AG10803 (cell line): ENCODE measurements around the gene CCDC60.

Experiments used
- DNase-seq: peaks from one replicate; pipeline ENCODE4 v3.0.0; 2010; ENCODE audit warnings: low read depth
- H3K4me3 ChIP-seq: 2 replicates; pipeline ENCODE4 v1.5.1; 2011; ENCODE audit warnings: mild to moderate bottlenecking, low read length, control low read depth
- TF ChIP-seq, protein P1 (sequence below): conservative IDR thresholded peaks from 2 replicates; pipeline ENCODE4 v1.5.1; 2011; ENCODE audit warnings: mild to moderate bottlenecking, low read length, control low read depth, inconsistent platforms

Gene CCDC60

DNA sequence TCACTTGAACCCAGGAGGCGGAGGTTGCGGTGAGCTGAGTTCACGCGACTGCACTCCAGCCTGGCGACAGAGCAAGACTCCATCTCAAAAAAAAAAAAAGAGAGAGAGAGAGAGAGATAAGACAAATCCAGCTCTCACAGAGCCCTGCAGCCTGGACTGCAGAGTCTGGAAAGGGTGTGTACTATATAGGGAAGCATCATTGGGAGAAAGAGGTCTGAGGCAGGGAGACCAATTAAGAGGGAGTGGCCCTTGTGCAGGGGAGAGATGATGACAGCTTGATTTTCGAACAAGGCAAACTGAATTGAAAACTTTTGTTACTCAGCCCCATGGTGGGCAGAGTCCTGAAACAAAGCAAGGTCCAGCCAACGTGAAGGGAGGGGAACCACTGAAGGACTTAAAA lies 116.2 kb downstream of the CCDC60 start:
- no peak for DNase-seq
- TF ChIP-seq, protein P1, sequence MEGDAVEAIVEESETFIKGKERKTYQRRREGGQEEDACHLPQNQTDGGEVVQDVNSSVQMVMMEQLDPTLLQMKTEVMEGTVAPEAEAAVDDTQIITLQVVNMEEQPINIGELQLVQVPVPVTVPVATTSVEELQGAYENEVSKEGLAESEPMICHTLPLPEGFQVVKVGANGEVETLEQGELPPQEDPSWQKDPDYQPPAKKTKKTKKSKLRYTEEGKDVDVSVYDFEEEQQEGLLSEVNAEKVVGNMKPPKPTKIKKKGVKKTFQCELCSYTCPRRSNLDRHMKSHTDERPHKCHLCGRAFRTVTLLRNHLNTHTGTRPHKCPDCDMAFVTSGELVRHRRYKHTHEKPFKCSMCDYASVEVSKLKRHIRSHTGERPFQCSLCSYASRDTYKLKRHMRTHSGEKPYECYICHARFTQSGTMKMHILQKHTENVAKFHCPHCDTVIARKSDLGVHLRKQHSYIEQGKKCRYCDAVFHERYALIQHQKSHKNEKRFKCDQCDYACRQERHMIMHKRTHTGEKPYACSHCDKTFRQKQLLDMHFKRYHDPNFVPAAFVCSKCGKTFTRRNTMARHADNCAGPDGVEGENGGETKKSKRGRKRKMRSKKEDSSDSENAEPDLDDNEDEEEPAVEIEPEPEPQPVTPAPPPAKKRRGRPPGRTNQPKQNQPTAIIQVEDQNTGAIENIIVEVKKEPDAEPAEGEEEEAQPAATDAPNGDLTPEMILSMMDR: no peak
- no peak overlapping the region for H3K4me3 ChIP-seq

DNA sequence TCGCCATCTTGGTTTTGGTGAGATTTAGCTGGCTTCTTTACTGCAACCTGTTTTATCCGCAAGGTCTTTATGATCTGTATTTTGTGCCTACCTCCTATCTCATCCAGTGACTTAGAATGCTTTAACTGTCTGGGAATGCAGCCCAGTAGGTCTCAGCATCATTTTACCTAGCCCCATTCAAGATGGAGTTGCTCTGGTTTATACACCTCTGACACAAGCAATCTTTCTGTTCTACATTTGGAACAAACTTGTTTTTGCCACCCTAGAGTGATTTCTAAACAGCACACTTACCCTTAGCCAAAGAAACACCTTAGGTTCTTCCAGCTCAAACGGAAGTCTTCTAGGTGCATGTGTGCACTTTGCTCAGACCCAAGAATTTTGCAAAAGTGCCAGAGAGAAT lies 122.3 kb downstream of the CCDC60 start:
- TF ChIP-seq, protein P1: no peak
- no peak overlapping the region for H3K4me3 ChIP-seq
- no peak for DNase-seq

DNA sequence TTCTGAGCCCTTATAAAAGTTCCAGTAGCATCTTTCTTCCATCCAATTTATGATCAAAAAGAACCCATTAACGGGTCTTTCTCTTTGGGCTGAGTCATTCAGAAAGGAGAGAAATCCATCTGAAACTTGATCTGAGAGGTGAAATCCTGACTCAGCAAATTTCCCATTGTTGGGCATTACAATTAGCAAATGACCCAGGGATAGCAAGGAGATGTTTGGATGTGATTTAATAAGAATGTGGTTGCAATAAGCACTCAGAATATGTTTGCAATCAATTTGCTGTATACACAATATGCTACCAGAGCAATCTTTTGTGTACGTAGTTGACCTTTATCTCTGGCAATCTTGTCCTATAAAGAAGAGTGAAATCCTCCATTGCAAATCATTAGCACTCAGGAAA lies 122.7 kb downstream of the CCDC60 start:
- DNase-seq: no peak
- TF ChIP-seq, protein P1: no peak
- no peak overlapping the region for H3K4me3 ChIP-seq

DNA sequence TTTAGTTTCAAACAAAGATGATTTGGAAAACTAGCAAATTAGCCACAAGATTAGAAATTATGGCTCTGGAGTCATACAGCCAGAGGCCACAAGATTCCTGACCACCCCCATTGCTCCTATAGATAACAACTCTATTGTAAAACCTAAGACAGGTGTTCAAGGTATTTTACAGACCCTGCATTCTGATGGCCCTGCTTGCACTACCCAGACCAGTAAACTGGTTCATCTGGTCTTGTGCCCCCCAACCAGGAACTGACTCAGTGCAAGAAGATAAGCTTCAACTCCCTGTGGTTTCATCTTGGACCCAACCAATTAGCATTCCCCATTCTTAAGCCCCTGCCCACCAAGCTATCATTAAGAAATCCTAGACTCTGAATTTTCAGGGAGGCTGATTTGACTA lies 125.0 kb downstream of the CCDC60 start:
- TF ChIP-seq, protein P1: no peak
- no peak overlapping the region for H3K4me3 ChIP-seq
- no peak for DNase-seq

DNA sequence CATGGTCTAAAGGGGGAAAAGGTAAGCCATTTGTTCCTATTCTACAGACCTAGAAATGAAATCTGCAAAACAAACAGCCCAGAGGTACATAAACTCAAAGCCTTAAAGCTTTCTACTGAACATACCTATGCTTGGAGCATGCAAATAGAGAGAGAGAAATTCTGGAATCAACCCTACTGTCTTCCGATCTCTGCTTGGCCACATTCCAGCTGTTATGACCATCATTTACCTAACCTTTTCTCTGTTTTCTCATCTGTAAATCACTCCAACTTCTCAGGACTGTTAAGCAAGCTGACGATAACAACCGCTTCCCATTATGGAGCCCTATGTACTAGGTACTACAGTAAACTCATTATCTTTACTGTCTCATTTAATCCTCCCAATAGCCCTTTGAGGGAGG lies 126.3 kb downstream of the CCDC60 start:
- TF ChIP-seq, protein P1: no peak

DNA sequence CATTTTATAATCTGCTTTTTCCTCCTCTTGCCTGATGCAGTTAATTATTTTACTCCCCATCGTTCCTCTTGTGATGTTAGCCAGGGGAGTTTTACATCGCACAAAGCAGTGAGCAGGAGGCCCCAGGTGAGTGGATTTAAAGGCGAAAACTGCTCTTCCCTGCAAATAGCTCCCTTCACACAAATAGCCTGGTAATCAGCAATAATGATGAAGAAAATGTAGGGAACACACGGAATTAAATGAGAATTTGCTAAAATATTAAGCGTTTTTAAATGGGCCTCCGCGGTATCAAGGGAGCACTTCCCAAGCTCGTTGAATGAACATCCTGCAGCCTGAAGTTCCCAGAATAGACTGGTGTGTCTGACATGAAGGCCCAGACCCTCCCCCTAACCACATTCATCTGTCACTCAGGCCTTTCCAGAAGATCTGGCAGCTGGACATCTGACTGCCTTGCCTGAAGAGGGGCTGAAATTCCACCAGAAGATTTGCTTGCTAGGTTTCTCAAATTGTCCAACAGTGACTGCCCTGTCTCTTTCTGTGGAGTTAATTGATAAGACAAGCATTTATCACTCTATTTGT lies 127.2 kb downstream of the CCDC60 start:
- DNase-seq: no peak
- no peak overlapping the region for H3K4me3 ChIP-seq
- TF ChIP-seq, protein P1: no peak

More for the DNA sequence above, 126.3 kb downstream of the CCDC60 start:
- DNase-seq: no peak
- H3K4me3 ChIP-seq: no peak overlapping the region

DNA sequence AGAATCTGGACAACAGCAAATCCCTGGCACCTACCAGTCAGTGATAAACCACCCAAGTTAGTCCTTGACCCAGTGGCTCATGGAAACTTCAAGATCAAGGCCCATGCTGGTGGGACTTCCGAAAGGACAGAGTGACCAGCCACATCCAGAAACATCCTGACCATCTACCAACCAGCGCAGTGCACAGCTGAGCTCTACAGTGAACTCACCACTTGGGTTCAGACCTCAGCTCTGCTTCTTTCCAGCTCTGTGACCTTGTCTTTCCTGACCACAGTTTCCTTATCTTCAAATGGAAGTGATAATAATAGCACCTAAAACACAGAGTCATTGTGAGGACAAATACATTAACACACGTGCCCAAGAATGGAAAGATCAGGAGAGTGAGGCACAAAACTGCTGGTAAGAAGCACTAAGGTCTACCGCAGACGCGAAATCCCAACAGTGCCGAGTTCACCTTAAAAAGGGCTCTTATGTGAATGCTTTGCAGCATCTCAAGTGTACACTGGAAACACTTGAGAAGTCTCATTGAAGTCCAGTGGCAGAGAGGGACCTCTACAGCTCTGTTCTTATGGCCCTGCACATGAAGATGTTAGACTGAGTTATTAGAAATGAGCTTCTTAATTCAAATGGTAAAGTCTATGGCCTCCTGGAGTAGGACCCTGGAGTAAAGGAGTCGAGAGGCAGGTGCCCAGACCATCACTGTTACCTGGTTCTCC lies 128.8 kb downstream of the CCDC60 start:
- no peak for DNase-seq
- TF ChIP-seq, protein P1: no peak
- no peak overlapping the region for H3K4me3 ChIP-seq
